Kidney glomerular epithelial cell (primary cell): Measurements from ENCODE around the gene DNAJB9.

Source experiments
- DNase-seq: peaks from one replicate; lab custom pipeline; 2025; lab: John Stamatoyannopoulos, UW

Gene DNAJB9

GRCh38 chr7:108568801-108569380 is 783 bp upstream of the DNAJB9 start:
- no peak for DNase-seq

- DNase-seq: peak; percentile 77
Measured at GRCh38 chr7:108570146-108570755, 577 bp downstream of the DNAJB9 start.

GRCh38 chr7:108572480-108572879 is 2.8 kb downstream of the DNAJB9 start:
- DNase-seq: no peak

GRCh38 chr7:108575156-108575555 is 5.5 kb downstream of the DNAJB9 start:
- no peak for DNase-seq

GRCh38 chr7:108576116-108576515 is 6.4 kb downstream of the DNAJB9 start:
- no peak for DNase-seq

GRCh38 chr7:108578937-108579336 is 9.3 kb downstream of the DNAJB9 start:
- DNase-seq: no peak

- DNase-seq: no peak
Measured at GRCh38 chr7:108580298-108580697, 10.6 kb downstream of the DNAJB9 start.

GRCh38 chr7:108581655-108582491 is 12.2 kb downstream of the DNAJB9 start:
- peak; percentile 69 for DNase-seq

GRCh38 chr7:108584211-108584610 is 14.5 kb downstream of the DNAJB9 start:
- DNase-seq: no peak

GRCh38 chr7:108585843-108586242 is 16.2 kb downstream of the DNAJB9 start:
- DNase-seq: no peak

GRCh38 chr7:108586274-108586710 is 16.6 kb downstream of the DNAJB9 start:
- DNase-seq: no peak

GRCh38 chr7:108589199-108589598 is 19.5 kb downstream of the DNAJB9 start:
- peak; percentile 24 for DNase-seq

- DNase-seq: peak; percentile 77
Measured at GRCh38 chr7:108589874-108590273, 20.2 kb downstream of the DNAJB9 start.

- no peak for DNase-seq
Measured at GRCh38 chr7:108590606-108591005, 20.9 kb downstream of the DNAJB9 start.

GRCh38 chr7:108592646-108593201 is 23.1 kb downstream of the DNAJB9 start:
- DNase-seq: no peak

- no peak for DNase-seq
Measured at GRCh38 chr7:108596560-108596959, 26.9 kb downstream of the DNAJB9 start.

GRCh38 chr7:108598153-108598552 is 28.5 kb downstream of the DNAJB9 start:
- peak; percentile 6 for DNase-seq

- DNase-seq: no peak
Measured at GRCh38 chr7:108598914-108599580, 29.4 kb downstream of the DNAJB9 start.

- DNase-seq: no peak
Measured at GRCh38 chr7:108600399-108600798, 30.7 kb downstream of the DNAJB9 start.

GRCh38 chr7:108603656-108604306 is 34.1 kb downstream of the DNAJB9 start:
- no peak for DNase-seq

- DNase-seq: no peak
Measured at GRCh38 chr7:108604307-108605077, 34.8 kb downstream of the DNAJB9 start.
